Trophoblast cell (in vitro differentiated cells and primary cell): ENCODE results near the gene TMEM240.
"Not testable (repeated sequence)": the region's sequence is repeated elsewhere in the genome, so short reads cannot be mapped to it uniquely, and the experiment has no call there.

Experiments used
- DNase-seq, 2 donors: peaks; one replicate each; pipeline ENCODE4 v3.0.0-alpha.2; 2016
- H2AFZ ChIP-seq: 2 replicates; pipeline ENCODE4 v1.6.1; 2013; ENCODE audit warnings: low read length, moderate library complexity, mild to moderate bottlenecking; ENCODE audit not compliant: insufficient read depth, poor library complexity
- H2AK5ac ChIP-seq: 2 replicates; pipeline ENCODE4 v1.6.1; 2013; ENCODE audit warnings: mild to moderate bottlenecking, low read length
- H2BK120ac ChIP-seq: 2 replicates; pipeline ENCODE4 v1.6.1; 2013; ENCODE audit warnings: low read length, mild to moderate bottlenecking, moderate library complexity; ENCODE audit not compliant: insufficient read depth, poor library complexity
- H2BK12ac ChIP-seq: 2 replicates; pipeline ENCODE4 v1.6.1; 2013; ENCODE audit warnings: mild to moderate bottlenecking, low read length, moderate library complexity
- H2BK5ac ChIP-seq: 2 replicates; pipeline ENCODE4 v1.6.1; 2013; ENCODE audit warnings: low read length, low read depth, moderate library complexity, mild to moderate bottlenecking; ENCODE audit not compliant: poor library complexity
- H3K14ac ChIP-seq: 2 replicates; pipeline ENCODE4 v1.6.1; 2013; ENCODE audit warnings: mild to moderate bottlenecking, low read length
- H3K18ac ChIP-seq: 2 replicates; pipeline ENCODE4 v1.6.1; 2013; ENCODE audit warnings: mild to moderate bottlenecking, low read length
- H3K23ac ChIP-seq: 2 replicates; pipeline ENCODE4 v1.6.1; 2013; ENCODE audit warnings: low read length
- H3K27ac ChIP-seq: 2 replicates; pipeline ENCODE4 v1.5.1; 2013; ENCODE audit warnings: low read depth, mild to moderate bottlenecking, inconsistent platforms, low read length, moderate library complexity
- H3K27me3 ChIP-seq: 2 replicates; pipeline ENCODE4 v1.6.1; 2013; ENCODE audit warnings: inconsistent platforms, mild to moderate bottlenecking, low read length, moderate library complexity; ENCODE audit not compliant: insufficient read depth
- H3K36me3 ChIP-seq, 2 experiments: 1 replicate in 1 of 2; 2 replicates in 1 of 2; pipeline ENCODE4 v1.6.1; 2013; ENCODE audit warnings: low read length in 2 of 2, mild to moderate bottlenecking in 2 of 2, moderate library complexity in 1 of 2; ENCODE audit not compliant: insufficient read depth in 2 of 2, control insufficient read depth in 1 of 2
- H3K4ac ChIP-seq: 2 replicates; pipeline ENCODE4 v1.6.1; 2013; ENCODE audit warnings: low read depth, mild to moderate bottlenecking, low read length, moderate library complexity
- H3K4me1 ChIP-seq, 2 experiments: 1 replicate in 1 of 2; 2 replicates in 1 of 2; pipeline ENCODE4 v1.6.1; 2013; ENCODE audit warnings: low read length in 2 of 2, mild to moderate bottlenecking in 2 of 2, moderate library complexity in 1 of 2; ENCODE audit not compliant: insufficient read depth in 2 of 2, control insufficient read depth in 1 of 2
- H3K4me2 ChIP-seq: 2 replicates; pipeline ENCODE4 v1.6.1; 2013; ENCODE audit warnings: inconsistent platforms, mild to moderate bottlenecking, low read length, moderate library complexity
- H3K4me3 ChIP-seq: 2 replicates; pipeline ENCODE4 v1.5.1; 2013; ENCODE audit warnings: mild to moderate bottlenecking, low read depth, low read length, inconsistent platforms
- H3K79me1 ChIP-seq: one replicate; pipeline ENCODE4 v1.6.1; 2013; ENCODE audit warnings: low read length
- H3K79me2 ChIP-seq: 2 replicates; pipeline ENCODE4 v1.6.1; 2013; ENCODE audit warnings: low read length, mild to moderate bottlenecking; ENCODE audit not compliant: control insufficient read depth, insufficient read depth, poor library complexity
- H3K9ac ChIP-seq: 2 replicates; pipeline ENCODE4 v1.6.1; 2013; ENCODE audit warnings: mild to moderate bottlenecking, low read length
- H3K9me3 ChIP-seq: 2 replicates; pipeline ENCODE4 v1.6.1; 2013; ENCODE audit warnings: low read depth, mild to moderate bottlenecking, control low read depth, inconsistent platforms, low read length; ENCODE audit not compliant: insufficient read depth
- H4K12ac ChIP-seq: 2 replicates; pipeline ENCODE4 v1.6.1; 2013; ENCODE audit warnings: low read depth, mild to moderate bottlenecking, low read length, moderate library complexity
- H4K8ac ChIP-seq: 2 replicates; pipeline ENCODE4 v1.6.1; 2013; ENCODE audit warnings: low read depth, mild to moderate bottlenecking, low read length, moderate library complexity
- H4K91ac ChIP-seq: one replicate; pipeline ENCODE4 v1.6.1; 2013; ENCODE audit warnings: low read depth, mild to moderate bottlenecking, low read length, moderate library complexity
- WGBS: extraction: QIAGEN DNeasy Blood & Tissue Kit; methylation state at CpG from one replicate; pipeline ENCODE4 v1.1.7; 2013; ENCODE audit warnings: missing lambda C conversion rate; ENCODE audit not compliant: insufficient read length, insufficient coverage; ENCODE audit errors: extremely low coverage; 5-methylcytosine and 5-hydroxymethylcytosine counted together

The TMEM240 gene

DNA sequence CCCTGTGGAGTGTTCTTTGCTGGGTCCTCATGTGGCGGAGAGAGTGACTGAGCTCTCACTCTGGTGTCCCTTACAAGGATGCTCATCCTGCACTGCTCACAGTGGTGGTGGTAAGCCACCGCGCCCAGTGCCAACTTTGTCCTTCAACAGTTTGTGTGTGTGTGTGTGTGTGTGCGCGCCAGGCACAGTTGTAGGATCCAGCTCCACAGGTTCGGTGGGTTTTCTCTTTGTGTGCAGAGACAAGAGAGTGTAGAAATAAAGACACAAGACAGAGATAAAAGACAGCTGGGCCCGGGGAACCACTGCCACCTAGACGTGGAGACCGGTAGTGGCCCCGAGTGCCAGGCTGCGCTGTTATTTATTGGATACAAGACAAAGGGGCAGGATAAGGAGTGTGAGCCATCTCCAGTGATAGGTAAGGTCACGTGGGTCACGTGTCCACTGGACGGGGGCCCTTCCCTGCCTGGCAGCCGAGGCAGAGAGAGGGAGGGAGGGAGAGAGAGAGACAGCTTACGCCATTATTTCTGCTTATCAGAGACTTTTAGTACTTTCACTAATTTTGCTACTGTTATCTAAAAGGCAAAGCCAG, 35.6 kb downstream of the TMEM240 start:
- not testable (repeated sequence) for H3K36me3 ChIP-seq, H2BK5ac ChIP-seq, H3K9me3 ChIP-seq, H4K12ac ChIP-seq, H3K27me3 ChIP-seq, H3K4me3 ChIP-seq, H3K9ac ChIP-seq, H3K4me2 ChIP-seq, H3K79me2 ChIP-seq, H3K18ac ChIP-seq, H4K91ac ChIP-seq, H2BK12ac ChIP-seq, H2BK120ac ChIP-seq, H3K4ac ChIP-seq, H3K27ac ChIP-seq, H2AK5ac ChIP-seq, H3K4me1 ChIP-seq, H3K14ac ChIP-seq, H3K79me1 ChIP-seq, H3K23ac ChIP-seq
- WGBS, result no CpG with 5 or more reads among the region's 16 CpGs
- H2AFZ ChIP-seq, result peak overlapping the region; percentile 12
- DNase-seq, result peak; percentile 89 to 93
- H4K8ac ChIP-seq, result peak overlapping the region; percentile 41

DNA sequence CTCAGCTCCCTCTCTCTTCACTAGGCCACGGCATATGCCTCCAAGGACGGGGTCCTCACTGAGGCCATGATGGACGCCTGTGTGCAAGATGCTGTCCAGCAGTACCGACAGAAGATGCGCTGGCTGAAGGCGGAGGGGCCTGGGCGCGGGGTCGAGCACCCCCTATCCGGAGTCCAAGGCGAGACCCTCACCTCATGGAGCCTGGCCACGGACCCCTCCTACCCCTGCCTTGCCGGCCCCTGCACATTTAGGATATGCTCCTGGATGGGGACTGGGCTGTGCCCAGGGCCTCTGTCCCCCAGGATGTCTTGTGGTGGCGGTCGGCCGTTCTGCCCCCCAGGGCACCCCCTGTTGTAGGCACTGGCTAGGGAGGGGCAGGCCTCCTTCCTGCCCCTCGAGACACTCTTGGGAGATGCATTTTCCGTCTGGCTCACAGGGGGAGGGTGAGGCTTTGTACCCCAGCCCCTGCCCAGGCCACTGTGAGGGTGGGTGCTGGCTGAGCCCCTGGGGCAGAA, 44.9 kb downstream of the TMEM240 start:
- not testable (repeated sequence) for H4K8ac ChIP-seq, H2AFZ ChIP-seq, H2BK12ac ChIP-seq, H2BK120ac ChIP-seq, H3K4me3 ChIP-seq, H3K23ac ChIP-seq, H3K79me1 ChIP-seq, H3K4me2 ChIP-seq, DNase-seq, H3K4me1 ChIP-seq, H2AK5ac ChIP-seq, H3K27me3 ChIP-seq, H3K4ac ChIP-seq, H3K27ac ChIP-seq, H2BK5ac ChIP-seq, H3K14ac ChIP-seq, H4K91ac ChIP-seq, H3K9ac ChIP-seq, H4K12ac ChIP-seq, H3K9me3 ChIP-seq, H3K79me2 ChIP-seq, H3K18ac ChIP-seq
- WGBS, result no CpG with 5 or more reads among the region's 18 CpGs
- H3K36me3 ChIP-seq, result peaks cover 43% of the 10 kb centered on the region in 2 experiments

DNA sequence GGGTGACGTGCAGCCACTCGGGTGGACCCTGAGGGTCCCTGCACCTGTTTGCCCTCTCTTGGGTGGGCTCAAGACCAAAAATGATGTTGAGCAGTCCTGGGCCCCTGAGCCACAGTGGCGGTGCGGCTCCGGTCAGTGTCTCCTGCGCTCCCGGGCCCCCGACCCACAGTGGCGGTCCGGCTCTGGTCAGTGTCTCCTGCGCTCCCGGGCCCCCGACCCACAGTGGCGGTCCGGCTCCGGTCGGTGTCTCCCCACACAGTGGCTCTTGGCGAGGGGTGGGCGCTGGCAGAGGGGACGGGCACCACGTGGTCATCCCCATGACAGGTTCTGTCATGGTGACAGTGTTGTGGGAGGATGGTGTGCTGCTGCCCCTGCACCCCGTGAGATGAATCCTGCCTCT, 46.1 kb downstream of the TMEM240 start:
- H3K36me3 ChIP-seq, result peaks cover 54% of the 10 kb centered on the region in 2 experiments
- not testable (repeated sequence) for H3K4me2 ChIP-seq, H2AK5ac ChIP-seq, H3K27me3 ChIP-seq, H3K18ac ChIP-seq, H3K4me3 ChIP-seq, H3K14ac ChIP-seq, H3K9ac ChIP-seq, H3K27ac ChIP-seq, DNase-seq, H3K79me2 ChIP-seq, H3K79me1 ChIP-seq, H3K4me1 ChIP-seq, H4K8ac ChIP-seq, H3K4ac ChIP-seq, H4K91ac ChIP-seq, H4K12ac ChIP-seq, H2BK120ac ChIP-seq, H3K23ac ChIP-seq, H3K9me3 ChIP-seq, H2BK12ac ChIP-seq, H2AFZ ChIP-seq, H2BK5ac ChIP-seq
- WGBS, result no CpG with 5 or more reads among the region's 22 CpGs

DNA sequence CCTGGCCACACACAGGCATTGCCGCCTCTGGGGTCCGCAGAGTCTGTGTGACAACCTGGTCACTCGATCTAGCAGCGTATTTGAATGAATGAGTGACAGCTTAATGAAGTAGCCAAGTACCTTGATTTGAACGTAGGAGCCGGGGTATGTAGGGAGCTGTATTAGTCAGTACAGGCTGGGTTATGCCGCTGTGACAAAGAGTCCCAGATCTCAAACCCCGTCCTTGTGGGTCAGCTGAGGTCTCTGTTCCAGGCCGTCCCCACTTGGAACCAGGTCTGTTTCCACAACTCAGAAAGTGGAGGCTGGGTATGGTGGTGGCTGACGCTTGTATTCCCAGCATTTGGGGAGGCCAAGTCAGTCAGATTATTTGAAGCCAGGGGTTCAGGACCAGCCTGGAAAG, 48.8 kb downstream of the TMEM240 start:
- no peak overlapping the region for H3K27ac ChIP-seq
- H3K4me2 ChIP-seq, result no peak overlapping the region
- no peak overlapping the region for H4K8ac ChIP-seq
- no peak overlapping the region for H4K91ac ChIP-seq
- peaks cover 73 to 75% of the 10 kb centered on the region in 2 experiments for H3K36me3 ChIP-seq
- H4K12ac ChIP-seq, result no peak overlapping the region
- H3K4me1 ChIP-seq, result no peaks in the 10 kb centered on the region
- DNase-seq, result no peak
- H2BK120ac ChIP-seq, result no peak overlapping the region
- no peak overlapping the region for H2BK5ac ChIP-seq
- H3K23ac ChIP-seq, result no peak overlapping the region
- H3K14ac ChIP-seq, result no peak overlapping the region
- no peak overlapping the region for H3K4me3 ChIP-seq
- H3K18ac ChIP-seq, result no peak overlapping the region
- H3K27me3 ChIP-seq, result no peaks in the 10 kb centered on the region
- no peak overlapping the region for H2AFZ ChIP-seq
- peaks cover 9% of the 10 kb centered on the region for H3K9me3 ChIP-seq
- no peaks in the 10 kb centered on the region for H3K79me1 ChIP-seq
- no peak overlapping the region for H3K9ac ChIP-seq
- H2BK12ac ChIP-seq, result no peak overlapping the region
- H2AK5ac ChIP-seq, result no peak overlapping the region
- WGBS, result no CpG with 5 or more reads among the region's 10 CpGs
- no peaks in the 10 kb centered on the region for H3K79me2 ChIP-seq
- H3K4ac ChIP-seq, result no peak overlapping the region
